ENCODE measurements around the gene ZCWPW1. TPM values are rescaled to one million over a fixed set of nuclear protein-coding genes. Genes with fewer than 3 reads are reported as not detected.

ZCWPW1 gene
- total and polyA plus RNA-seq, 2 of the 13 experiments (the other 11 are each of a cell fraction or from before 2014, with no cell fraction given) = 2.4 to 2.5 TPM

DNA sequence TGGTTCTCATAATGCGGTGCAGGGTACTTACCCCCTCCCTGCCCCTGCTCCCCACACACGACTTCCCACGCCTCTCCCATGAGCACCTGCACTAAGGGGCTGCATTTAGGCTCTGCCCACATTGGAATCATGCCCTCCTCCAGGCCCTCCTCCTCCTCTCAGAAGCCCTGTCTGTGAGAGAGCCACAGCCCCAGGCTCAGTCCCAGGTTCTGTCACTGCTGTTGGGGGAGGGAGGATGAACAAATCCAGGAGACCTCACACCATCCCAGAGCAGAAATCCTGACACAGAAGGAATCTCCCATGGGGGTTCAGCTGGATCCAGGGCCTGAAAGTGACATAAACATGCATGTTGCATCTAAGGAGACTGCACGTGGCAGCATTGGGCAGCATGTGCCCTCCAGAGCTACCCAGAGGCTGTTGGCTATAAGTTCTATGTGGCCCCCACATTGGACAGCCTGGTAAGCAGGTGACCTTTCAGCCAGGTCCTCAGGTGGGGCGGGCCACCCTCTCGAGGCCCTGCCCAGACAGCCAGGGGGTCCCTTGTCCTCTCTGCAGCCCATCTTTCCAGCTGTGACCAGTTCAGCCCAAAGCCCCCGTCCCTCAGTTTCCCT lies 56.8 kb downstream of the ZCWPW1 start:
- H3K4me3 ChIP-seq (replicated peaks in 1 of 3; ENCODE audit: insufficient read depth in 1 of 3, low read depth in 2 of 3, low read length in 3 of 3) = no peak overlapping the region
- peaks cover 9% of the 10 kb centered on the region; the same call in 1 of the 2 replicates for H3K4me1 ChIP-seq (ENCODE audit: insufficient read depth, low read length)
- POLR2A ChIA-PET = no interaction called here
- CTCF ChIA-PET (ENCODE audit: low intra/inter-chr PET ratio, low total read pairs) = no interaction called here
- no peaks in the 10 kb centered on the region for H3K36me3 ChIP-seq (replicated peaks in 1 of 2; ENCODE audit: control insufficient read depth in 1 of 2, insufficient read depth in 2 of 2, low read length in 2 of 2)
- in situ Hi-C loops (cut with HindIII; ENCODE audit: extremely low pct_ligation_motif_present, low pct_unique_long_range_greater_than_20kb) = no loop called here
- H3K4me2 ChIP-seq (ENCODE audit: low read depth, low read length) = no peak overlapping the region
- no peak overlapping the region for H2AFZ ChIP-seq (ENCODE audit: low read length)
- no peaks in the 10 kb centered on the region for H3K79me2 ChIP-seq (ENCODE audit: insufficient read depth, low read length)
- H3K27me3 ChIP-seq (ENCODE audit: control insufficient read depth in 1 of 2, insufficient read depth in 2 of 2, low read length in 2 of 2) = no peaks in the 10 kb centered on the region; a peak in 2 of 5 replicates
- no peak for DNase-seq (ENCODE audit: low spot score)
- TF ChIP-seq POLR2A (IDR thresholded peaks at IDR 0.05; ENCODE audit: insufficient read depth in 1 of 2, low read depth in 2 of 2, low read length in 2 of 2) (peak in 1 of 2 experiments; percentile 25; a peak in 1 of 4 replicates), FOXA3 (CRISPR knock-in tag; IDR thresholded peaks at IDR 0.05) (no peak)
- TF ChIP-seq, protein P1, sequence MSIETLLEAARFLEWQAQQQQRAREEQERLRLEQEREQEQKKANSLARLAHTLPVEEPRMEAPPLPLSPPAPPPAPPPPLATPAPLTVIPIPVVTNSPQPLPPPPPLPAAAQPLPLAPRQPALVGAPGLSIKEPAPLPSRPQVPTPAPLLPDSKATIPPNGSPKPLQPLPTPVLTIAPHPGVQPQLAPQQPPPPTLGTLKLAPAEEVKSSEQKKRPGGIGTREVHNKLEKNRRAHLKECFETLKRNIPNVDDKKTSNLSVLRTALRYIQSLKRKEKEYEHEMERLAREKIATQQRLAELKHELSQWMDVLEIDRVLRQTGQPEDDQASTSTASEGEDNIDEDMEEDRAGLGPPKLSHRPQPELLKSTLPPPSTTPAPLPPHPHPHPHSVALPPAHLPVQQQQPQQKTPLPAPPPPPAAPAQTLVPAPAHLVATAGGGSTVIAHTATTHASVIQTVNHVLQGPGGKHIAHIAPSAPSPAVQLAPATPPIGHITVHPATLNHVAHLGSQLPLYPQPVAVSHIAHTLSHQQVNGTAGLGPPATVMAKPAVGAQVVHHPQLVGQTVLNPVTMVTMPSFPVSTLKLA (IDR thresholded peaks at IDR 0.05) = peak; percentile 51; the same call in 1 of the 2 replicates
- ATAC-seq = peak; percentile 12
- H3K9me3 ChIP-seq (ENCODE audit: low read length) = no peaks in the 10 kb centered on the region
- intact Hi-C loops (cut with micrococcal nuclease; ENCODE audit: unreplicated experiment) = no loop called here
- no peaks in the 10 kb centered on the region for H4K20me1 ChIP-seq (ENCODE audit: insufficient read depth, low read length)
- WGBS (ENCODE audit: low lambda C conversion rate) = 76% methylated on average over 4 of the region's 7 CpGs
- BruUV-seq (replicated peaks) = no TSS peak
- no peak overlapping the region for H3K27ac ChIP-seq (ENCODE audit: extremely low read length, insufficient read depth, low read length)
- H3K9ac ChIP-seq (ENCODE audit: insufficient read depth, low read depth, low read length) = no peak overlapping the region
- FAIRE-seq = no peak

DNA sequence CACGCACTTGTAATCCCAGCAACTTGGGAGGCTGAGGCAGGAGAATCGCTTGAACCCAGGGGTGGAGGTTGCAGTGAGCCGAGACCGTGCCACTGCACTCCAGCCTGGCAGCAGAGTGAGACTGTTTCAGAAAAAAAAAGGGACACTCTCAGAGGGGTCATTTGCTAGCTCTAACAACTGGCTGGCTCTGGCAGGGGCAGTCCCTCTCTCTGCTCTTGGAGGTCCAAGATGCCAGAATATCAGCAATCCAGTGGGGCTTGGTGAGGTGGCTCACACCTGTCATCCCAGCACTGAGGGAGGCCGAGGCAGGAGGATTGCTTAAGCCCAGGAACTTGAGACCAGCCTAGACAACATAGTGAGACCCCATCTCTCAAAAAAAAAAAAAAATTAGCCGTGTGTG lies 57.8 kb downstream of the ZCWPW1 start:
- Histone ChIP-seq H3K27me3 (ENCODE audit: control insufficient read depth in 1 of 2, insufficient read depth in 2 of 2, low read length in 2 of 2) (no peaks in the 10 kb centered on the region; a peak in 2 of 5 replicates), H3K36me3 (replicated peaks in 1 of 2; ENCODE audit: control insufficient read depth in 1 of 2, insufficient read depth in 2 of 2, low read length in 2 of 2) (no peaks in the 10 kb centered on the region), H4K20me1 (ENCODE audit: insufficient read depth, low read length) (no peaks in the 10 kb centered on the region), H3K9me3 (ENCODE audit: low read length) (no peaks in the 10 kb centered on the region), H3K79me2 (ENCODE audit: insufficient read depth, low read length) (no peaks in the 10 kb centered on the region), H3K4me2 (ENCODE audit: low read depth, low read length) (no peak overlapping the region), H3K27ac (ENCODE audit: extremely low read length, insufficient read depth, low read length) (no peak overlapping the region), H3K4me3 (replicated peaks in 1 of 3; ENCODE audit: insufficient read depth in 1 of 3, low read depth in 2 of 3, low read length in 3 of 3) (no peak overlapping the region), H3K9ac (ENCODE audit: insufficient read depth, low read depth, low read length) (no peak overlapping the region), H2AFZ (ENCODE audit: low read length) (no peak overlapping the region), H3K4me1 (ENCODE audit: insufficient read depth, low read length) (peaks cover 9% of the 10 kb centered on the region; the same call in 1 of the 2 replicates)
- intact Hi-C loops (cut with micrococcal nuclease; ENCODE audit: unreplicated experiment) = no loop called here
- in situ Hi-C loops (cut with HindIII; ENCODE audit: extremely low pct_ligation_motif_present, low pct_unique_long_range_greater_than_20kb) = no loop called here
- DNase-seq (ENCODE audit: low spot score) (no peak), FAIRE-seq (no peak), ATAC-seq (no peak)
- BruUV-seq (replicated peaks) = no TSS peak
- ChIA-PET POLR2A (no interaction called here), CTCF (ENCODE audit: low intra/inter-chr PET ratio, low total read pairs) (no interaction called here)
- WGBS (ENCODE audit: low lambda C conversion rate) = 92% methylated on average over 6 of the region's 6 CpGs
- no peak for TF ChIP-seq KAT7 (CRISPR knock-in tag; IDR thresholded peaks at IDR 0.05; ENCODE audit: borderline replicate concordance)
- no peak for TF ChIP-seq SKI (IDR thresholded peaks at IDR 0.05; ENCODE audit: partially characterized antibody)
- TF ChIP-seq MEF2D (CRISPR knock-in tag; IDR thresholded peaks at IDR 0.05) = no peak
- no peak for TF ChIP-seq ZFP36 (IDR thresholded peaks at IDR 0.05; ENCODE audit: borderline replicate concordance, low read depth, low read length, partially characterized antibody)
- TF ChIP-seq ZNF101 (CRISPR knock-in tag; IDR thresholded peaks at IDR 0.05; ENCODE audit: borderline replicate concordance, low read depth) = no peak
- TF ChIP-seq TEAD2 (CRISPR knock-in tag; IDR thresholded peaks at IDR 0.05) = no peak
- TF ChIP-seq, protein P2, sequence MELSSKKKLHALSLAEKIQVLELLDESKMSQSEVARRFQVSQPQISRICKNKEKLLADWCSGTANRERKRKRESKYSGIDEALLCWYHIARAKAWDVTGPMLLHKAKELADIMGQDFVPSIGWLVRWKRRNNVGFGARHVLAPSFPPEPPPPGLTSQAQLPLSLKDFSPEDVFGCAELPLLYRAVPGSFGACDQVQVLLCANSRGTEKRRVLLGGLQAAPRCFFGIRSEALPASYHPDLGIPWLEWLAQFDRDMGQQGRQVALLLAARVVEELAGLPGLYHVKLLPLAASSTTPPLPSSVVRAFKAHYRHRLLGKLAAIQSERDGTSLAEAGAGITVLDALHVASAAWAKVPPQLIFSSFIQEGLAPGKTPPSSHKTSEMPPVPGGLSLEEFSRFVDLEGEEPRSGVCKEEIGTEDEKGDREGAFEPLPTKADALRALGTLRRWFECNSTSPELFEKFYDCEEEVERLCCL (CRISPR knock-in tag; IDR thresholded peaks at IDR 0.05; ENCODE audit: borderline replicate concordance) = no peak
- no peak for TF ChIP-seq SMC3 (IDR thresholded peaks at IDR 0.05; ENCODE audit: low read length)
- no peak for TF ChIP-seq MBD4 (IDR thresholded peaks at IDR 0.05; ENCODE audit: borderline replicate concordance, low read length)
- no peak for TF ChIP-seq ZNF430 (CRISPR knock-in tag; IDR thresholded peaks at IDR 0.05)
- TF ChIP-seq, protein P3, sequence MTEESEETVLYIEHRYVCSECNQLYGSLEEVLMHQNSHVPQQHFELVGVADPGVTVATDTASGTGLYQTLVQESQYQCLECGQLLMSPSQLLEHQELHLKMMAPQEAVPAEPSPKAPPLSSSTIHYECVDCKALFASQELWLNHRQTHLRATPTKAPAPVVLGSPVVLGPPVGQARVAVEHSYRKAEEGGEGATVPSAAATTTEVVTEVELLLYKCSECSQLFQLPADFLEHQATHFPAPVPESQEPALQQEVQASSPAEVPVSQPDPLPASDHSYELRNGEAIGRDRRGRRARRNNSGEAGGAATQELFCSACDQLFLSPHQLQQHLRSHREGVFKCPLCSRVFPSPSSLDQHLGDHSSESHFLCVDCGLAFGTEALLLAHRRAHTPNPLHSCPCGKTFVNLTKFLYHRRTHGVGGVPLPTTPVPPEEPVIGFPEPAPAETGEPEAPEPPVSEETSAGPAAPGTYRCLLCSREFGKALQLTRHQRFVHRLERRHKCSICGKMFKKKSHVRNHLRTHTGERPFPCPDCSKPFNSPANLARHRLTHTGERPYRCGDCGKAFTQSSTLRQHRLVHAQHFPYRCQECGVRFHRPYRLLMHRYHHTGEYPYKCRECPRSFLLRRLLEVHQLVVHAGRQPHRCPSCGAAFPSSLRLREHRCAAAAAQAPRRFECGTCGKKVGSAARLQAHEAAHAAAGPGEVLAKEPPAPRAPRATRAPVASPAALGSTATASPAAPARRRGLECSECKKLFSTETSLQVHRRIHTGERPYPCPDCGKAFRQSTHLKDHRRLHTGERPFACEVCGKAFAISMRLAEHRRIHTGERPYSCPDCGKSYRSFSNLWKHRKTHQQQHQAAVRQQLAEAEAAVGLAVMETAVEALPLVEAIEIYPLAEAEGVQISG (CRISPR knock-in tag; IDR thresholded peaks at IDR 0.05) = no peak

All from HepG2 (cell line).